GM19328 (cell line): ENCODE results near the gene TBCK.
"Not testable (repeated sequence)": the region's sequence is repeated elsewhere in the genome, so short reads cannot be mapped to it uniquely, and the experiment has no call there.

ENCODE experiments used
- ATAC-seq: cut with Tn5 transposase; IDR thresholded peaks from one replicate; pipeline ENCODE4 v1.9.1; 2021; ENCODE audit warnings: mild to moderate bottlenecking, moderate library complexity; ENCODE audit not compliant: unreplicated experiment

The TBCK gene

GRCh38 chr4:106321814-106322213, 5.8 kb upstream of the TBCK start:
- not testable (repeated sequence) for ATAC-seq

- ATAC-seq, result not testable (repeated sequence)
These were observed 5.2 kb upstream of the TBCK start for GRCh38 chr4:106321168-106321567.

- ATAC-seq, result no peak
These were observed 4.2 kb upstream of the TBCK start for GRCh38 chr4:106320235-106320634.

GRCh38 chr4:106318511-106318910, 2.5 kb upstream of the TBCK start:
- ATAC-seq, result no peak

GRCh38 chr4:106317815-106318214, 1.8 kb upstream of the TBCK start:
- no peak for ATAC-seq

GRCh38 chr4:106316773-106317409, 882 bp upstream of the TBCK start:
- peak; percentile 7 for ATAC-seq

- ATAC-seq, result peak; percentile 26
These were observed 487 bp downstream of the TBCK start for GRCh38 chr4:106315476-106315967.

- no peak for ATAC-seq
These were observed 1.0 kb downstream of the TBCK start for GRCh38 chr4:106314960-106315359.

GRCh38 chr4:106312997-106313522, 2.9 kb downstream of the TBCK start:
- ATAC-seq, result no peak

GRCh38 chr4:106312377-106312776, 3.6 kb downstream of the TBCK start:
- no peak for ATAC-seq

GRCh38 chr4:106306561-106306960, 9.4 kb downstream of the TBCK start:
- no peak for ATAC-seq

- no peak for ATAC-seq
These were observed 10.5 kb downstream of the TBCK start for GRCh38 chr4:106305435-106306055.

- no peak for ATAC-seq
These were observed 11.4 kb downstream of the TBCK start for GRCh38 chr4:106304632-106305031.

- ATAC-seq, result no peak
These were observed 12.3 kb downstream of the TBCK start for GRCh38 chr4:106303548-106304281.

- ATAC-seq, result no peak
These were observed 14.0 kb downstream of the TBCK start for GRCh38 chr4:106302062-106302438.

- no peak for ATAC-seq
These were observed 14.5 kb downstream of the TBCK start for GRCh38 chr4:106301393-106302061.

- no peak for ATAC-seq
These were observed 16.0 kb downstream of the TBCK start for GRCh38 chr4:106299977-106300376.

- ATAC-seq, result no peak
These were observed 18.6 kb downstream of the TBCK start for GRCh38 chr4:106297245-106298035.

- no peak for ATAC-seq
These were observed 21.9 kb downstream of the TBCK start for GRCh38 chr4:106294062-106294461.

- ATAC-seq, result no peak
These were observed 24.3 kb downstream of the TBCK start for GRCh38 chr4:106291678-106292077.
